ENCODE results near the gene CTNNA3.

The CTNNA3 gene

DNA sequence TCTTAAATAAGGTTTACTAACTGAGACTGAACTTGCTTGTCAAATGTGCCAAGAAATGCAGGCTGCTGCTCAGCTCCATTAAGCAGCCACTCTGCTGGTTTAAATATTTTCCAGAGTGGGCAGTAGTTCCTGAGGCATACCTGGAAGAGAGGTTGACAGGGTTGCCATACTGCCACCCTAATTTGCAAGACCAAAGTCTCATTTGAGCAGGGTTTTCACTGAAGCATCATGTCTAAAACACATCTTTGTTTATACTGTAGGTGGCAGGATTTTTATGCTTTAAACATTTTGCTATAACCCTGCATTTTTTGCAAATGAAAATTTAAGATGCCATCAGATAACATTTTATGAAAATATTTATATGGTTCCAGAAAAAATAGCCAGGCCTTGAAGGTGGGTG, 1388.2 kb downstream of the CTNNA3 start:
- Histone ChIP-seq H3K4me3 (ENCODE audit: low read depth, low read length) (no peak overlapping the region), H3K36me3 (ENCODE audit: control insufficient read depth, insufficient read depth, low read length) (no peaks in the 10 kb centered on the region), H3K4me1 (ENCODE audit: control insufficient read depth, insufficient read depth, low read length) (no peaks in the 10 kb centered on the region), H3K9ac (ENCODE audit: low read length) (no peak overlapping the region), H3K9me3 (ENCODE audit: control insufficient read depth, insufficient read depth, low read depth, low read length) (no peaks in the 10 kb centered on the region), H3K27me3 (ENCODE audit: control insufficient read depth, insufficient read depth, low read length) (no peaks in the 10 kb centered on the region), H3K27ac (ENCODE audit: low read depth, low read length) (no peak overlapping the region)

- Histone ChIP-seq H3K9me3 (ENCODE audit: control insufficient read depth, insufficient read depth, low read depth, low read length) (no peaks in the 10 kb centered on the region), H3K36me3 (ENCODE audit: control insufficient read depth, insufficient read depth, low read length) (no peaks in the 10 kb centered on the region), H3K4me3 (ENCODE audit: low read depth, low read length) (no peak overlapping the region), H3K27me3 (ENCODE audit: control insufficient read depth, insufficient read depth, low read length) (no peaks in the 10 kb centered on the region), H3K4me1 (ENCODE audit: control insufficient read depth, insufficient read depth, low read length) (no peaks in the 10 kb centered on the region), H3K27ac (ENCODE audit: low read depth, low read length) (no peak overlapping the region), H3K9ac (ENCODE audit: low read length) (no peak overlapping the region)
These were observed 1394.9 kb downstream of the CTNNA3 start for GRCh38 chr10:66301078-66301477.

DNA sequence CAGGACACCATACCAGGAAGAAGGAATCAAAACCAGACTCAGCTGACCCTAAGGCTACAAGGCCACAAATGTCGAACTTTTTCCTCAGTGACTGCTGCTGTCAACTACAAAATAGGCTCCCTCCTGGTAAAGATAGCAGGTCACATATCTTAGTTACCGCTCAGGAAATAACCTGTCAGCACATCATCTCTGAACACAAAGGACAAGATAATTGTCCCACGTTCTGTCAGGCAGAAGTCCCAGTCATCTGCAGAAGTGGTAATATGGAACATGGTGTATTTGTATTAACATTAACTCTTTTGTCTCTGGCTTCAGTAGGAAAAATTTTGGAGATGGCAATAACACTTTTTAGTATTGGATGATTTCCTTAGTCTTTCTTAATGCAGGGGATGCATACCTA, 1400.4 kb downstream of the CTNNA3 start:
- H3K27me3 ChIP-seq (ENCODE audit: control insufficient read depth, insufficient read depth, low read length): no peaks in the 10 kb centered on the region
- H3K9me3 ChIP-seq (ENCODE audit: control insufficient read depth, insufficient read depth, low read depth, low read length): no peaks in the 10 kb centered on the region
- H3K9ac ChIP-seq (ENCODE audit: low read length): no peak overlapping the region
- no peaks in the 10 kb centered on the region for H3K4me1 ChIP-seq (ENCODE audit: control insufficient read depth, insufficient read depth, low read length)
- H3K27ac ChIP-seq (ENCODE audit: low read depth, low read length): no peak overlapping the region
- H3K36me3 ChIP-seq (ENCODE audit: control insufficient read depth, insufficient read depth, low read length): no peaks in the 10 kb centered on the region
- no peak overlapping the region for H3K4me3 ChIP-seq (ENCODE audit: low read depth, low read length)

GRCh38 chr10:66294538-66294937, 1401.5 kb downstream of the CTNNA3 start:
- no peaks in the 10 kb centered on the region for H3K4me1 ChIP-seq (ENCODE audit: control insufficient read depth, insufficient read depth, low read length)
- H3K9ac ChIP-seq (ENCODE audit: low read length): no peak overlapping the region
- no peaks in the 10 kb centered on the region for H3K36me3 ChIP-seq (ENCODE audit: control insufficient read depth, insufficient read depth, low read length)
- no peak overlapping the region for H3K4me3 ChIP-seq (ENCODE audit: low read depth, low read length)
- H3K9me3 ChIP-seq (ENCODE audit: control insufficient read depth, insufficient read depth, low read depth, low read length): no peaks in the 10 kb centered on the region
- H3K27me3 ChIP-seq (ENCODE audit: control insufficient read depth, insufficient read depth, low read length): no peaks in the 10 kb centered on the region
- H3K27ac ChIP-seq (ENCODE audit: low read depth, low read length): no peak overlapping the region

GRCh38 chr10:66292922-66293321, 1403.1 kb downstream of the CTNNA3 start:
- H3K27me3 ChIP-seq (ENCODE audit: control insufficient read depth, insufficient read depth, low read length): no peaks in the 10 kb centered on the region

GRCh38 chr10:66292456-66292855, 1403.5 kb downstream of the CTNNA3 start:
- Histone ChIP-seq H3K27me3 (ENCODE audit: control insufficient read depth, insufficient read depth, low read length) (no peaks in the 10 kb centered on the region), H3K27ac (ENCODE audit: low read depth, low read length) (no peak overlapping the region), H3K9ac (ENCODE audit: low read length) (no peak overlapping the region), H3K36me3 (ENCODE audit: control insufficient read depth, insufficient read depth, low read length) (no peaks in the 10 kb centered on the region), H3K4me3 (ENCODE audit: low read depth, low read length) (no peak overlapping the region), H3K4me1 (ENCODE audit: control insufficient read depth, insufficient read depth, low read length) (no peaks in the 10 kb centered on the region), H3K9me3 (ENCODE audit: control insufficient read depth, insufficient read depth, low read depth, low read length) (no peaks in the 10 kb centered on the region)

More at GRCh38 chr10:66292922-66293321, 1403.1 kb downstream of the CTNNA3 start:
- H3K4me1 ChIP-seq (ENCODE audit: control insufficient read depth, insufficient read depth, low read length): no peaks in the 10 kb centered on the region
- H3K27ac ChIP-seq (ENCODE audit: low read depth, low read length): no peak overlapping the region
- H3K36me3 ChIP-seq (ENCODE audit: control insufficient read depth, insufficient read depth, low read length): no peaks in the 10 kb centered on the region
- H3K9me3 ChIP-seq (ENCODE audit: control insufficient read depth, insufficient read depth, low read depth, low read length): no peaks in the 10 kb centered on the region
- H3K4me3 ChIP-seq (ENCODE audit: low read depth, low read length): no peak overlapping the region
- H3K9ac ChIP-seq (ENCODE audit: low read length): no peak overlapping the region

DNA sequence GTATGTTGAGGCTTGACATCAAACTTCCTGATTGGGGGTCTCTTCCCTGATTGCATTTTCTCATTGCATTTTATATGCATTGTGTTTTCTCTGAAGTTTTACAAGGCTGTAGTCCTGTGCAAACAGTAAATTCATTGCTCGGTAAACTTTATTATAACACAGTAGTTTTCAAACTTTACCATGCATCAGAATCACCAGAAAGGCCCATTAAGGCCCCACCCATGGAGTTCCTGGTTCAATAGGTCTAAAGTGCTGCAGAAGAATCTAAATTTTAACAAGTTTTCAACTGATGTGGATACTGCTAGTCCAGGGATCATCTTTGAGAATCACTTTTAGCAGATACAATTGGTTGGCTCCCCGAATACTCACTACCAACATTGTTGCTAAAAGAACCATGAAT, 1404.9 kb downstream of the CTNNA3 start:
- Histone ChIP-seq H3K4me1 (ENCODE audit: control insufficient read depth, insufficient read depth, low read length) (no peaks in the 10 kb centered on the region), H3K4me3 (ENCODE audit: low read depth, low read length) (no peak overlapping the region), H3K27me3 (ENCODE audit: control insufficient read depth, insufficient read depth, low read length) (no peaks in the 10 kb centered on the region), H3K9ac (ENCODE audit: low read length) (no peak overlapping the region), H3K36me3 (ENCODE audit: control insufficient read depth, insufficient read depth, low read length) (no peaks in the 10 kb centered on the region), H3K27ac (ENCODE audit: low read depth, low read length) (no peak overlapping the region), H3K9me3 (ENCODE audit: control insufficient read depth, insufficient read depth, low read depth, low read length) (no peaks in the 10 kb centered on the region)

DNA sequence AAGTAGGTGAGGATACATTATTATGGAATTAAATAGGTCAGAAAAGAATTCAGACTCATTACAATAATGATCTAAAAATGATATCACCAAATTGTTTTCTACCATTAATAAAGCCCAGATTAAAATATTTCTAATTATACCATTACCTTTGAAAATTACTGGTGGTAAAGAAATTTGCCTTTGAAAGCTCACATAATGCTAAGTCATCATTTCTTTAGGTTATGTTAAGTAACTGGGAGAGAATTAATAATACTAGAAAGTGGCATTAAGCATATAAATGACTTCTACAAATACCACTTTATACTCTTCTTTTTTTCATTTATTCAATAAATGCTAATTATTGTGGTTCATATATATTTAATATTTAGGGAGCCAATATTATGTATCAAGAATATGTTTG, 1411.4 kb downstream of the CTNNA3 start:
- Histone ChIP-seq H3K36me3 (ENCODE audit: control insufficient read depth, insufficient read depth, low read length) (no peaks in the 10 kb centered on the region), H3K9me3 (ENCODE audit: control insufficient read depth, insufficient read depth, low read depth, low read length) (no peaks in the 10 kb centered on the region), H3K4me3 (ENCODE audit: low read depth, low read length) (no peak overlapping the region), H3K27ac (ENCODE audit: low read depth, low read length) (no peak overlapping the region), H3K27me3 (ENCODE audit: control insufficient read depth, insufficient read depth, low read length) (no peaks in the 10 kb centered on the region), H3K4me1 (ENCODE audit: control insufficient read depth, insufficient read depth, low read length) (no peaks in the 10 kb centered on the region), H3K9ac (ENCODE audit: low read length) (no peak overlapping the region)

GRCh38 chr10:66283874-66284464, 1412.0 kb downstream of the CTNNA3 start:
- Histone ChIP-seq H3K9me3 (ENCODE audit: control insufficient read depth, insufficient read depth, low read depth, low read length) (no peaks in the 10 kb centered on the region), H3K4me3 (ENCODE audit: low read depth, low read length) (no peak overlapping the region), H3K36me3 (ENCODE audit: control insufficient read depth, insufficient read depth, low read length) (no peaks in the 10 kb centered on the region), H3K9ac (ENCODE audit: low read length) (no peak overlapping the region), H3K4me1 (ENCODE audit: control insufficient read depth, insufficient read depth, low read length) (no peaks in the 10 kb centered on the region), H3K27me3 (ENCODE audit: control insufficient read depth, insufficient read depth, low read length) (no peaks in the 10 kb centered on the region), H3K27ac (ENCODE audit: low read depth, low read length) (no peak overlapping the region)

DNA sequence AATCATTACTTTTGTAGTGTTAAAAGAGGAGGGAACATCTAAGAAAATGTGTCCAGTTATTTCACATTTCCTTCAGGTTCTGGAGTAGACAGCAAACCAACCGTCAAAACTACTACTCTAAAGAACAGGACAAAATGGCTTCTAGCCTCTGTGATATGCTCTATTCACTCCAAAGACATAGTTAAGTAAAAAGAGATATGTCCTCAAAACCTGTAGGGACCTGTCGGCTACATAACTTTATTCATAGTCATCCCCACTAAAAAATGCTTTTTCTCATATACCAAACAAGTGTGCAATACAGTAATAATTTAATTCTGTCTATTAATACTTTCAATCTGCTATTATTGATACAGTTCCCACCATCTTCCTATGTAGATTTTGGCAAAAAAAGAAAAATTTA, 1412.9 kb downstream of the CTNNA3 start:
- Histone ChIP-seq H3K4me3 (ENCODE audit: low read depth, low read length) (no peak overlapping the region), H3K9me3 (ENCODE audit: control insufficient read depth, insufficient read depth, low read depth, low read length) (no peaks in the 10 kb centered on the region), H3K9ac (ENCODE audit: low read length) (no peak overlapping the region), H3K36me3 (ENCODE audit: control insufficient read depth, insufficient read depth, low read length) (no peaks in the 10 kb centered on the region), H3K4me1 (ENCODE audit: control insufficient read depth, insufficient read depth, low read length) (no peaks in the 10 kb centered on the region), H3K27me3 (ENCODE audit: control insufficient read depth, insufficient read depth, low read length) (no peaks in the 10 kb centered on the region), H3K27ac (ENCODE audit: low read depth, low read length) (no peak overlapping the region)

DNA sequence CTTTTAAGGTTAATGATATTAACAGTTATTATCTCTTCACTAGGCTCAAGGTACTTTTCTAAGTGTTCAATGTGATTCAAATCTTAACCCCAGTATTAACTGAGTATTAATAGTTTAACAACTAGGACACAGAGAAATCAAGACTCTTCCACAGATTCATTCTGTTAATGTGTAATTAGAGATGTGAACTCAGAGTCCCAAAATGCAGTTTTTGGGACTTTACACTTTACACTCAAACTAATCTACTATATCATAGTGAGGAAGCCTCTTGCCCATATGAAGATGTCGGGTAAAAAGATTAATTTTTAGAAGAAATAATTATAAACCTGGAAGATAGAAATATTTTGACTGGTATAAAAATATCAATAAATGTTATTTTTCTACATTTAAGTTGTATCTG, 1414.7 kb downstream of the CTNNA3 start:
- H3K4me1 ChIP-seq (ENCODE audit: control insufficient read depth, insufficient read depth, low read length): no peaks in the 10 kb centered on the region
- H3K36me3 ChIP-seq (ENCODE audit: control insufficient read depth, insufficient read depth, low read length): no peaks in the 10 kb centered on the region

GRCh38 chr10:66277481-66277880, 1418.5 kb downstream of the CTNNA3 start:
- H3K4me3 ChIP-seq (ENCODE audit: low read depth, low read length): no peak overlapping the region
- no peaks in the 10 kb centered on the region for H3K4me1 ChIP-seq (ENCODE audit: control insufficient read depth, insufficient read depth, low read length)
- no peak overlapping the region for H3K27ac ChIP-seq (ENCODE audit: low read depth, low read length)
- H3K36me3 ChIP-seq (ENCODE audit: control insufficient read depth, insufficient read depth, low read length): no peaks in the 10 kb centered on the region
- no peaks in the 10 kb centered on the region for H3K27me3 ChIP-seq (ENCODE audit: control insufficient read depth, insufficient read depth, low read length)
- H3K9ac ChIP-seq (ENCODE audit: low read length): no peak overlapping the region
- H3K9me3 ChIP-seq (ENCODE audit: control insufficient read depth, insufficient read depth, low read depth, low read length): no peaks in the 10 kb centered on the region

More for the DNA sequence above, 1414.7 kb downstream of the CTNNA3 start:
- H3K9me3 ChIP-seq (ENCODE audit: control insufficient read depth, insufficient read depth, low read depth, low read length): no peaks in the 10 kb centered on the region
- no peaks in the 10 kb centered on the region for H3K27me3 ChIP-seq (ENCODE audit: control insufficient read depth, insufficient read depth, low read length)
- H3K9ac ChIP-seq (ENCODE audit: low read length): no peak overlapping the region
- no peak overlapping the region for H3K27ac ChIP-seq (ENCODE audit: low read depth, low read length)
- no peak overlapping the region for H3K4me3 ChIP-seq (ENCODE audit: low read depth, low read length)

All from HUES6 (cell line).